ENCODE results near the gene LMNB1.
"Not testable (repeated sequence)": the region's sequence is repeated elsewhere in the genome, so short reads cannot be mapped to it uniquely, and the experiment has no call there.

Gene LMNB1

GRCh38 chr5:126826619-126827215 lies 49.8 kb downstream of the LMNB1 start:
- no peak for DNase-seq (ENCODE audit: low spot score)

DNA sequence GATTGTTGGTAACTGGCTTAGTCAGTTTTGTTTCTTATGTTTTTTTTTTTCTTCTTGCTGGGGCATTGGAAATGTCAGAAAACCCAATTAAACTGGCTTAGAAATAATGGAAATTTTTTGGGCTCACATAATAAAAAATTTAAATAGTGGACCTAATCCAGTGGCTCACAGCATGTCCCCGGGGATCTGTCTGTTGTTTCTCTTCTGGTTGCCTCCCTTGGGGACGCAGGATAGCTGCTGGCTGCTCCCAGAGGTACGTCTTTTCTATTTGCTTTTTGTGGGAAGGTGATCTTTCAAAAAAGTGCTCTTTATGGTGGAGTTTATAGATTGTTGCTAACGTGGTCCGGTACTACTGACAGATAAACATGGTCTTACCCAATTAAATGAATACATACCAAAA lies 52.2 kb downstream of the LMNB1 start:
- DNase-seq (ENCODE audit: low spot score): no peak

GRCh38 chr5:126830061-126830460 lies 53.1 kb downstream of the LMNB1 start:
- DNase-seq (ENCODE audit: low spot score): no peak

GRCh38 chr5:126831156-126831555 lies 54.2 kb downstream of the LMNB1 start:
- no peak for DNase-seq (ENCODE audit: low spot score)

DNA sequence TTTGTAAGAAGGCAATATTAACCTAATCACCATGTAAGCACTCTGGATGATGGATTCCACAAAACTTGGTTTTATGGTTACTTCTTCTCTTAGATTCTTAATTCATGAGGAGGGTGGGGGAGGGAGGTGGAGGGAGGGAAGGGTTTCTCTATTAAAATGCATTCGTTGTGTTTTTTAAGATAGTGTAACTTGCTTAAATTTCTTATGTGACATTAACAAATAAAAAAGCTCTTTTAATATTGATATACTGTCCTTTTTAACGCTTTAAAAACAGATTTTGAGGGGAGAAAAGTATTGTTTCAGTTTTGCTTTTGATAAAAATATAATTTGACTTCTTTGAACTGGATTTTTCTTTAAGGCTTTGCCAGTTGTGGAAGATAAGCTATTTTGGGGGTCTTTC lies 59.8 kb downstream of the LMNB1 start:
- no peak for DNase-seq (ENCODE audit: low spot score)

DNA sequence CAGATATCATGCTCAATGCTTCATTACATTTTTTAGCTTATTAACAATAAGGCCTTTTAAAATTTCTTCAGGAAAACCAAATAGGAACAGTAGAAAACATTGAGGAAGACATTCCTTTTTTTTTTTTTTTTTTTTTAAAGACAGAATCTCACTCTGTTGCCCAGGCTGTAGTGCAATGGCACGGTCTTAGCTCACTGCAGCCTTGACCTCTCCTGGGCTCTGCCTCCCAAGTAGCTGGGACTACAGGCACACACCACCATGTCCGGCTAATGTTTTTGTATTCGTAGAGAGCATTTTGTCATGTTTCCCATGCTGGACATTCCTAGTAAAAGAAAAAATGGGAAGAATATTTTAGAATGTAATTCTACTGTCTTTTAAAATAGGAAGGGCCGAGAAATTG lies 60.3 kb downstream of the LMNB1 start:
- no peak for DNase-seq (ENCODE audit: low spot score)

DNA sequence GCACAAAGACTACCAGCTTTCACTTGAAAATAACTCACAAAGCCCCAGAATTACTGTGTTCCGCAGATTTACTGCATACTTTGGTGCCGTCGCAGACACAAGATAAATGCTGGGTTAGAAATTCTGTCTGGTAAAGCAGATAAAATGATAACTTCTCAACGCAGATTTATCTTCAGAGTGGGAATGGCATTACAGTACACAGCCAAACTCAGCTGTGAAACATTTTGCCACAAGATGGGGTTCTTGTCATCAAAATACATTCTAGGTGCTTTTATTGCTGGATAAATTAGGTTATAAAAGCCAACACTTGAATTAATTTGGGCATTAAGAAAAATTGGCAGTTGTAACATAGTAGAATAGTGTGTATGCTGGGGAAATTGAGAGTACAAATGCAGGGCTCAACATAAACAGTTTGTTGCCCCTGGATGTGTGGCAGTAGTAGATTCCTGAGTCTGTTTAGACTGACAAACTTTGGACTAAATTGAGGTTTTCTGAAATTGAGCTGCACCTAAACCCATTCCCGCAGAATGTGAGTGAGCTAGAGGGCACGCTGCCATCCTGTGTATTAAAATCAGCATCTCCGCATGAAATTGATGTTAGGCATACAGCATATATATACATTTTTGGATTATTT lies 61.1 kb downstream of the LMNB1 start:
- DNase-seq (ENCODE audit: low spot score): no peak

- DNase-seq (ENCODE audit: low spot score): not testable (repeated sequence)
These were observed 62.5 kb downstream of the LMNB1 start for GRCh38 chr5:126839407-126839806.

DNA sequence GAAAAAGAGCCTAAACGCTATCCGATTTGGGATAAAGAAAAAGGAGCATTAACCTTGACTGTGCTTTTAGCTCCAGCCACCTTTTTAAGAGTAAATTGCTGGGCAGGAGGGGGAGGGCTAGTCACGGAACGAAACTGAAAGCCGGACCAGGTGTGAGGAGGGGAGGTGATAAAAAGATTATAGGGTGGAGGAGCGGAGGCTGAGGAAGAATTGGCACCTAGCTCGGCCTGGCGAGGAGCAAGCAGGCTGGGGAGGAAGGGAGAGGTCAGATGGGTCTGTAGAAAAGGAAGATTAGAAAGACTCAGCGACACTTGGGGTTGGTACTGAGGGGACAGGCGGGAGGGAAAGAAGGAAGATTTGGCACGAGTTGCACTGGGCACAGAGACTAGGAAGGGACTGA lies 66.4 kb downstream of the LMNB1 start:
- not testable (repeated sequence) for DNase-seq (ENCODE audit: low spot score)

- DNase-seq (ENCODE audit: low spot score): peak; percentile 66
These were observed 68.6 kb downstream of the LMNB1 start for GRCh38 chr5:126845470-126846070.

- no peak for DNase-seq (ENCODE audit: low spot score)
These were observed 69.4 kb downstream of the LMNB1 start for GRCh38 chr5:126846344-126846743.

- DNase-seq (ENCODE audit: low spot score): no peak
These were observed 70.0 kb downstream of the LMNB1 start for GRCh38 chr5:126846744-126847455.

GRCh38 chr5:126847456-126847820 lies 70.5 kb downstream of the LMNB1 start:
- no peak for DNase-seq (ENCODE audit: low spot score)

- DNase-seq (ENCODE audit: low spot score): no peak
These were observed 70.9 kb downstream of the LMNB1 start for GRCh38 chr5:126847826-126848251.

GRCh38 chr5:126848253-126848652 lies 71.3 kb downstream of the LMNB1 start:
- DNase-seq (ENCODE audit: low spot score): no peak

- DNase-seq (ENCODE audit: low spot score): no peak
These were observed 72.3 kb downstream of the LMNB1 start for GRCh38 chr5:126849101-126849678.

GRCh38 chr5:126851501-126852011 lies 74.6 kb downstream of the LMNB1 start:
- DNase-seq (ENCODE audit: low spot score): no peak

GRCh38 chr5:126852091-126852571 lies 75.2 kb downstream of the LMNB1 start:
- DNase-seq (ENCODE audit: low spot score): no peak

GRCh38 chr5:126852841-126853271 lies 75.9 kb downstream of the LMNB1 start:
- DNase-seq (ENCODE audit: low spot score): no peak

DNA sequence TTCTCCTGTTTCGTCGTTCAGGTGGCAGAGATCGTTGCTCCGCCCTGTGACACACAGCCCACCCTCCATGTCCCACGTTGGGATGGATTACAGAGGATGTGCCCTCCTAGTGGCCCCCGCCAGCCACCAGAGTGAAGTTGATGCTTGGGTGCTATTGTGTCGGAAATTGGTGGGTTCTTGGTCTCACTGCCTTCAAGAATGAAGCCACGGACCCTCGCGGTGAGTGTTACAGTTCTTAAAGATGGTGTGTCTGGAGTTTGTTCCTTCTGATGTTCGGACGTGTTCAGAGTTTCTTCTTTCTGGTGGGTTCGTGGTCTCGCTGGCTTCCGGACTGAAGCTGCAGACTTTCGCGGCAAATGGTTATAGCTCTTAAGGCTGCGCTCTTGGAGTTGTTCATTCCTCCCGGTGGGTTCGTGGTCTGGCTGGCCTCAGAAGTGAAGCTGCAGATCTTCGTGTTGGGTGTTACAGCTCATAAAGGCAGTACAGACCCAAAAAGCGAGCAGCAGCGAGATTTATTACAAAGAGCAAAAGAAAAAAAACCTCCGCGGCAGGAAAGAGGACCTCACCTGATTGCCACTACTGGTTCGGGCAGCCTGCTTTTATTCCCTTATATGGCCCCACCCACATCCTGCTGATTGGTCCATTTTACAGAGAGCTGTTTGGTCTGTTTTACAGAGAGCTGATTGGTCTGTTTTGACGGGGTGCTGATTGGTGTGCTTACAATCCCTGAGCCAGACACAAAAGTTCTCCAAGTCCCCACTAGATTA lies 76.8 kb downstream of the LMNB1 start:
- DNase-seq (ENCODE audit: low spot score): not testable (repeated sequence)

- no peak for DNase-seq (ENCODE audit: low spot score)
These were observed 77.7 kb downstream of the LMNB1 start for GRCh38 chr5:126854526-126855110.
